ENCODE measurements around the gene STK17A. TPM values are rescaled to one million over a fixed set of nuclear protein-coding genes. Genes with fewer than 3 reads are reported as not detected.

Gene STK17A
- total RNA-seq, 1 experiment from 2014 or later: 9.8 TPM

DNA sequence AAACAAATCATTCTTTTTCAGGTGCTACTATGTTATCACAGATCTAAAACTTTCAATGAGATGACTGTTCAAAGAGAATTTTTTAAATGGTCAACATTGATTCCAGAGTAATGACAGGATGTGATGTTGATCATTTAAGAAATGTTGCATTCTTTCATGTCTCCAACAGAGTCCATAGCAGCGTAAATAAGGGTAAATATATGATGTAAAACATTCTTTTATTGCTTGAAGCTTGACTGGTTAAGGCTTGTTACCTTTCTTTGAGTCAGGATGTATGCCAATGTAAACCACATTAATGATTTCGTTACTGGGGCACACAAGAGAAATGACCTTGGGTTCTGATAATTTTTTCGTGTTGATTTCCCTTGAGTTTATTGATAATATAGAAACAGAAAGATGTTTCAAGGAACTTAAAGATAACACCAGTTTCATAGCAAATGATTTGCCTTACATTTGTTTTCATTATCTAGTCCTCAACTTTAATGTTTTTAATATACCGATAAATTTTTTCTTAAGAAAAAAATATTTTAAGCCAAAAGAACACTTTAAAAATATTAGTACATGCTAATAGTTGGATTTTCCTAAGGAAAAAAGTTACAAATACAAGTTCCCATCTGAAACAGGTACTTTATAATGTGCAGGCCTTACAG lies 3.5 kb downstream of the STK17A start:
- H3K4me1 Mint-ChIP-seq: peaks cover 30 to 36% of the 10 kb centered on the region in 2 experiments
- no peaks in the 10 kb centered on the region; a peak in 1 of 5 replicates for H3K9me3 Mint-ChIP-seq
- H3K14ac ChIP-seq (ENCODE audit: insufficient read depth, low read length): no peak overlapping the region
- TF ChIP-seq, protein P1, sequence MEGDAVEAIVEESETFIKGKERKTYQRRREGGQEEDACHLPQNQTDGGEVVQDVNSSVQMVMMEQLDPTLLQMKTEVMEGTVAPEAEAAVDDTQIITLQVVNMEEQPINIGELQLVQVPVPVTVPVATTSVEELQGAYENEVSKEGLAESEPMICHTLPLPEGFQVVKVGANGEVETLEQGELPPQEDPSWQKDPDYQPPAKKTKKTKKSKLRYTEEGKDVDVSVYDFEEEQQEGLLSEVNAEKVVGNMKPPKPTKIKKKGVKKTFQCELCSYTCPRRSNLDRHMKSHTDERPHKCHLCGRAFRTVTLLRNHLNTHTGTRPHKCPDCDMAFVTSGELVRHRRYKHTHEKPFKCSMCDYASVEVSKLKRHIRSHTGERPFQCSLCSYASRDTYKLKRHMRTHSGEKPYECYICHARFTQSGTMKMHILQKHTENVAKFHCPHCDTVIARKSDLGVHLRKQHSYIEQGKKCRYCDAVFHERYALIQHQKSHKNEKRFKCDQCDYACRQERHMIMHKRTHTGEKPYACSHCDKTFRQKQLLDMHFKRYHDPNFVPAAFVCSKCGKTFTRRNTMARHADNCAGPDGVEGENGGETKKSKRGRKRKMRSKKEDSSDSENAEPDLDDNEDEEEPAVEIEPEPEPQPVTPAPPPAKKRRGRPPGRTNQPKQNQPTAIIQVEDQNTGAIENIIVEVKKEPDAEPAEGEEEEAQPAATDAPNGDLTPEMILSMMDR (conservative IDR thresholded peaks at IDR 0.05): no peak
- no peaks in the 10 kb centered on the region for H4K20me1 ChIP-seq (ENCODE audit: control insufficient read depth, insufficient read depth, insufficient read length)
- H3K27ac Mint-ChIP-seq: no peak overlapping the region
- H3K4me2 ChIP-seq (ENCODE audit: insufficient read depth, insufficient read length, low read length): no peak overlapping the region
- H3K79me2 ChIP-seq (ENCODE audit: insufficient read depth, low read length): peaks cover 2% of the 10 kb centered on the region; the same call in 1 of the 2 replicates
- no peak overlapping the region for H4K5ac ChIP-seq (ENCODE audit: insufficient read length, low read depth, low read length)
- H3K56ac ChIP-seq (ENCODE audit: insufficient read length, low read depth, low read length): no peak overlapping the region
- no peak overlapping the region for H3K23ac ChIP-seq (ENCODE audit: insufficient read length, low read depth, low read length)
- no peak overlapping the region for H3K4me3 Mint-ChIP-seq
- no peak overlapping the region for H2BK120ac ChIP-seq (ENCODE audit: low read depth, low read length, poor library complexity, severe bottlenecking)
- WGBS (ENCODE audit: extremely low coverage, insufficient read length, low lambda C conversion rate): no CpG with 5 or more reads among the region's 4 CpGs
- no peaks in the 10 kb centered on the region for H3K79me1 ChIP-seq (ENCODE audit: insufficient read depth, low read depth, low read length, poor library complexity, severe bottlenecking)
- H2BK5ac ChIP-seq (ENCODE audit: insufficient read length, low read length): no peak overlapping the region
- H2BK15ac ChIP-seq (ENCODE audit: low read depth, low read length): no peak overlapping the region
- H3K9ac ChIP-seq (ENCODE audit: extremely low read depth, insufficient read length, low read length): no peak overlapping the region
- no peak overlapping the region for H2AFZ ChIP-seq (ENCODE audit: low read length)
- no peak overlapping the region for H2BK12ac ChIP-seq (ENCODE audit: insufficient read length, low read depth, low read length)
- no peak overlapping the region for H3K18ac ChIP-seq (ENCODE audit: insufficient read length, low read depth, low read length)
- H3T11ph ChIP-seq (ENCODE audit: low read length): no peak overlapping the region
- no peak overlapping the region for H2AK5ac ChIP-seq (ENCODE audit: insufficient read length, low read length)
- no peaks in the 10 kb centered on the region; a peak in 1 of 7 replicates for H3K36me3 Mint-ChIP-seq (ENCODE audit: insufficient read depth in 1 of 3, low read depth in 3 of 3)
- peaks cover 12% of the 10 kb centered on the region for H3K23me2 ChIP-seq (ENCODE audit: insufficient read length, low read depth, low read length, poor library complexity, severe bottlenecking)
- no peak overlapping the region for H2BK20ac ChIP-seq (ENCODE audit: low read depth, low read length, poor library complexity, severe bottlenecking)
- no peak for DNase-seq
- peaks cover 9% of the 10 kb centered on the region for H3K27me3 Mint-ChIP-seq (ENCODE audit: low read depth)
- peaks cover 5% of the 10 kb centered on the region; the same call in 1 of the 2 replicates for H3K4me1 ChIP-seq (ENCODE audit: insufficient read depth, low read length)
- no peaks in the 10 kb centered on the region; the same call in 1 of the 2 replicates for H3K27me3 ChIP-seq (ENCODE audit: insufficient read depth, low read length)
- no peak overlapping the region for H3K4ac ChIP-seq (ENCODE audit: low read depth, low read length)
- H3K9me3 ChIP-seq (ENCODE audit: control insufficient read depth, low read depth, low read length): no peaks in the 10 kb centered on the region
- H4K8ac ChIP-seq (replicated peaks; ENCODE audit: insufficient read length, low read depth, low read length): no peak overlapping the region
- no peak overlapping the region for H4K91ac ChIP-seq (ENCODE audit: insufficient read length, low read depth, low read length)
- H3K27ac ChIP-seq (ENCODE audit: insufficient read length, low read depth, low read length): no peak overlapping the region

Data from H9 (cell line).